Large intestine (tissue), 3 donors: Measurements from ENCODE around the gene PPP1R37. TPM values are rescaled to one million over a fixed set of nuclear protein-coding genes. Genes with fewer than 3 reads are reported as not detected.

Source experiments
- DNase-seq, 2 donors: peaks; one replicate each; pipeline versions ENCODE4 v3.0.0 to v3.0.0-alpha.2; 2013
- H3K27ac ChIP-seq: one replicate; pipeline ENCODE4 v1.5.1; 2013; ENCODE audit warnings: low read length
- H3K27me3 ChIP-seq: 2 replicates; pipeline ENCODE4 v1.6.1; 2013; ENCODE audit warnings: low read length; ENCODE audit not compliant: control insufficient read depth, insufficient read depth
- H3K36me3 ChIP-seq: 2 replicates; pipeline ENCODE4 v1.6.1; 2013; ENCODE audit warnings: low read length; ENCODE audit not compliant: control insufficient read depth, insufficient read depth
- H3K4me1 ChIP-seq: one replicate; pipeline ENCODE4 v1.6.1; 2013; ENCODE audit warnings: low read length; ENCODE audit not compliant: control insufficient read depth, insufficient read depth
- H3K4me3 ChIP-seq: one replicate; pipeline ENCODE4 v1.5.1; 2013; ENCODE audit warnings: low read length
- H3K9me3 ChIP-seq: one replicate; pipeline ENCODE4 v1.6.1; 2013; ENCODE audit warnings: mild to moderate bottlenecking, low read depth, low read length, moderate library complexity; ENCODE audit not compliant: control insufficient read depth
- WGBS: methylation state at CpG from one replicate; pipeline ENCODE4 v1.1.5; 2013; ENCODE audit warnings: low lambda C conversion rate; ENCODE audit not compliant: insufficient coverage; 5-methylcytosine and 5-hydroxymethylcytosine counted together
- polyA plus RNA-seq: library from polyadenylated mRNA; unstranded; fragments of 120-200 nt; gene quantifications from one replicate; pipeline ENCODE4 v1.2.1, GENCODE V29; 2013

Gene PPP1R37
- polyA plus RNA-seq, 1 donor: 40.3 TPM

DNA sequence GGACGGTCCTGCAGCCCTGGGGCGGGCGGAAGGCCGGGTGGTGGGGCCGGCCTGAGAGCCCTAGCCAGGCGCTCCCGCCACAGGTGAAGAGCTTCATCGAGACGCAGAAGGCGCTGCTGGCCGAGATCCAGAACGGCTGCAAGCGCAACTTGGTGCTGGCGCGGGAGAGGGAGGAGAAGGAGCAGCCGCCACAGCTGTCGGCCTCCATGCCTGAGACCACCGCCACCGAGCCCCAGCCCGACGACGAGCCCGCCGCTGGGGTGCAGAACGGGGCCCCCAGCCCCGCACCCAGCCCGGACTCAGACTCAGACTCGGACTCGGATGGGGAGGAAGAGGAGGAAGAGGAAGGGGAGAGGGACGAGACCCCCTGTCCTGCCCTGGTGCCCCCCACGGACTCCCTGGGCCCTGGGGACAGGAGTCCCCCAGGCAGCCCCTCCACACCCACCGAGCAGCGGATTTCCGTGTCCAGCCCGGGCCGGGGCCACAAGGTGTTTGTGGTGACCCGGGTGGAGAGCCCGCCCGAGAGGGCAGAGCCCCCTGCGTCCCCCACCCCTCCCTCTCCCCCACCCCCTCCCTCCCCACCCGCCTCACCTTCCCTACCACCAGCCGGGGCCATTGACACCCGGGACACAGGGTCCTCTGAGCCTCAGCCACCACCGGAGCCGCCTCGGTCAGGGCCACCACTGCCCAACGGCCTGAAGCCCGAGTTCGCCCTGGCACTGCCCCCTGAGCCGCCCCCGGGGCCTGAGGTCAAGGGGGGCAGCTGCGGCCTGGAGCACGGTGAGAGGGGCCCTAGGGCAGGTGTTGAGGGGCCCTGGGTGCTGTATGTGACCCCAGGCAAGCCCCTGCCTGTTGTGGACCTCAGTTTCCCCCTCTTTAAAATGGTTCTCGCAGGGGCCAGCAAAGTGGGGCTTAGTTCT, 52.6 kb downstream of the PPP1R37 start:
- no peak for DNase-seq
- WGBS: no CpG with 5 or more reads among the region's 54 CpGs
- Histone ChIP-seq H3K9me3 (no peaks in the 10 kb centered on the region), H3K27me3 (no peaks in the 10 kb centered on the region), H3K4me3 (no peak overlapping the region), H3K27ac (no peak overlapping the region), H3K36me3 (peaks cover 66% of the 10 kb centered on the region), H3K4me1 (no peaks in the 10 kb centered on the region)

DNA sequence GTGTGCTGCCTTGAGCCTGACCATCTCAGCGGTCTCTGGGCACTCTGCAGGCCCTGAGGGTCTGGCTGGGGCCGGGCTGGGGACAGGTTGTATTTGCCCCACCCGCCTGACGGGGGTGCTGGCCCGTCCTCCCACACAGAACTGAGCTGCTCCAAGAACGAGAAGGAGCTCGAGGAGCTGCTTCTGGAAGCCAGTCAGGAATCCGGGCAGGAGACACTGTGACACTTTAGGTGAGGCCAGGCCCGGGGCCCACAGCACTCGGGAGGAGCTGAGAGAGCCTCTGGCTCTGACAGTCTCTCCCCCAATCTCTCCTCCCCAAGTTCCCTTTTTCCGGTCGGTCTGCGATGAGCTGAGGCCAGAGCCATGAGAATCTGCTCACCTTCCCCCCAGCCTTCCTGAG, 53.3 kb downstream of the PPP1R37 start:
- peaks cover 5% of the 10 kb centered on the region for H3K27me3 ChIP-seq
- H3K27ac ChIP-seq: no peak overlapping the region
- H3K9me3 ChIP-seq: no peaks in the 10 kb centered on the region
- DNase-seq: no peak
- H3K36me3 ChIP-seq: peaks cover 59% of the 10 kb centered on the region
- no peak overlapping the region for H3K4me3 ChIP-seq
- no CpG with 5 or more reads among the region's 13 CpGs for WGBS
- H3K4me1 ChIP-seq: no peaks in the 10 kb centered on the region

DNA sequence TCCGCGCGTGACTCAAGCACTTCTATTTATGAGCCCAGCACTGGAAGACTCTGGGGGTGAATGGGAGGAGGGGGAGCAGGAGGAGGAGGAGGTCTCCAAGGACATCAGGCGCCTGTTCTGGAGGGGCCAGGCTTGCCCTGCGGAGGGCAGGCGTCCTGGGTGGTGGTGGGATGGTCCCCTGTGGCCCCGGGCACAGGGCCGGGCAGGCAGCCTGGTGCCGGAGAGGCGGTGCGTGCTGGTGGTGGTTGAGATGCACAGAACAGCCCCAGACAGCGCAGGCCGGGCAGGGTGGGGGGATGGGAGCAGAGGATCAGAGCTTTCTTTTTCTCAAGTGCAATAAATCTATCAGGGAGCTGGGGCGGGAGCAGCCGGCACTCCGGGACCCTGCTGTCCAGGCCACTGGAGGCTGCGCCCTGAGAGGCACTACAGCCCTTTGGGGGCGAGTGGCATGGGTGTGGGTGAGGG, 53.8 kb downstream of the PPP1R37 start:
- Histone ChIP-seq H3K27me3 (peaks cover 10% of the 10 kb centered on the region), H3K4me3 (no peak overlapping the region), H3K27ac (no peak overlapping the region), H3K36me3 (peaks cover 54% of the 10 kb centered on the region), H3K4me1 (peaks cover 3% of the 10 kb centered on the region), H3K9me3 (peaks cover 4% of the 10 kb centered on the region)
- no peak for DNase-seq
- no CpG with 5 or more reads among the region's 18 CpGs for WGBS

DNA sequence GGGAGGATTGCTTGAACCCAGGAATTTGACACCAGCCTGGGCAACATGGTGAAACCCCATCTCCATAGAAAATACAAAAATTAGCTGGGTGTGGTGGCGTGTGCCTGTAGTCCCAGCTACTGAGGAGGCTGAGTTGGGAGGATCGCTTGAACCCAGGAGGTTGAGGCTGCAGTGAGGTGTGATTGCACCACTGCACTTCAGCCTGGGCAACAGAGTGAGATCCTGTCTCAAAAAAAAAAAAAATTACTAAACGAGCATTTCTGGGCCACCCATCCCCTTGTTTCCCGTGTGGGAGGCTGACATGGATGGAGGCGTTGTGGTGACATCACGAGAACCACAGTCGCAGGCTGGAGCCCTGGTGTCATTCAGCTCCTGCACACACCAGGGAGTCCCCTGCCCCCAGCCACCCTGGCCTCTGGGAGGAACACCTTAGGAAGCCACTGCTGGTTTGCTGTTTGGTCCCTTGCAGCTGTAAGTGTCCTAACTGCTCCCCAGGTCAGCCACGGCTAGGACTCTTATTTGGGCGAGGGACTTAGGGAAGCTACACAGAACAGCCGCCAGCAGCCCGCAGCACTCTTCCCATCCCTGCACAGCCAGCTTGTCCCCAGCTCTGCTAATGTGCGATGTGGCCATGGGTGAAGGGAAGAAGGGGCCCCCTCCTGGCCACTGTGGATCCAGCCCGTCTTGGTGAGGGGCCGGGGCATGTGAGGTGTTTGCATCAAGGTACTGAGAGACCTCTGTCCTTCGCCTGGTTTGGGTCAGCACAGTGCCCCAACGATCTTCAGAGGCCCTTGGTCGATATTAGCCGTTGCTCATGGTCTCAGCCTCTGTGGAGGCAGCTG, 55.1 kb downstream of the PPP1R37 start:
- Histone ChIP-seq H3K4me1 (peaks cover 10% of the 10 kb centered on the region), H3K4me3 (no peak overlapping the region), H3K27me3 (peaks cover 23% of the 10 kb centered on the region), H3K9me3 (peaks cover 12% of the 10 kb centered on the region), H3K36me3 (peaks cover 42% of the 10 kb centered on the region), H3K27ac (no peak overlapping the region)
- 83% methylated on average over 2 of the region's 18 CpGs for WGBS
- DNase-seq: no peak

DNA sequence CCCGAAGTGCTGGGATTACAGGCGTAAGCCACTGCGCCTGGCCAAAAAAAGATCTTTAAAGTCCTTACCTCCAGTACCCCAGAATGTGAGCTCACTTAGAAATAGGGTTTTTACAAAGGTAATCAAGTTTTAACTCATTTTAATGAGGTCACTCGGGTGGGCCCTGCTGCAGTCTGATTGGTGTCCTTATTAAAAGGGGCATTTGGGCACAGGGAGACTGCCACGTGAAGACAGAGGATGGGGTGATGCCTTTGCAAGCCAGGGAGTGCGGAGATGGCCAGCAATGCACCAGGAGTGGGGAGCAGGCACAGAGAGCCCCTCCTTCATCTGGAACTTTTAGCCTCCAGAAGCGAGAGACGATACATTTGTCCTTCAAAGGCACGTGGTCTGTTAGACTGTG, 56.1 kb downstream of the PPP1R37 start:
- Histone ChIP-seq H3K27ac (no peak overlapping the region), H3K9me3 (peaks cover 14% of the 10 kb centered on the region), H3K27me3 (peaks cover 34% of the 10 kb centered on the region), H3K4me1 (peaks cover 20% of the 10 kb centered on the region), H3K36me3 (peaks cover 34% of the 10 kb centered on the region), H3K4me3 (no peak overlapping the region)
- no peak for DNase-seq
- WGBS: no CpG with 5 or more reads among the region's 9 CpGs

DNA sequence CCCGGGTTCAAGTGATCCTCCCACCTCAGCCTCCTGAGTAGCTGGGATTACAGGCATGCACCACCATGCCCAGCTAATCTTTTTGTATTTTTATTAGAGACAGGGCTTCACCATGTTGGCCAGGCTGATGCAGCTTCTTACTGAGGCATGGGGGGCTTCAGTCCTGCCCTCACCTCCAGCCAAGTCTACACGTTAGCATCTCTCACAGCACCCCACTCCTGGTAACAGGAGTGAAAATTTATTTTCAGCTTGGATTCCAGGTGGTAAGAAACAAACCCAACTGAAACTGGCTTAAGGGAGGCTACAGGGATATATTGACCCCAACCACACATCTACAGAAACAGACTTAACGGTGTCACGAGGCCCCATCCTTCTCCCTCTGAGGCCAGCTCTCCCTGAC, 57.2 kb downstream of the PPP1R37 start:
- Histone ChIP-seq H3K9me3 (peaks cover 14% of the 10 kb centered on the region), H3K4me3 (no peak overlapping the region), H3K36me3 (peaks cover 25% of the 10 kb centered on the region), H3K4me1 (peaks cover 25% of the 10 kb centered on the region), H3K27ac (no peak overlapping the region), H3K27me3 (peaks cover 39% of the 10 kb centered on the region)
- DNase-seq: no peak
- WGBS: no CpG with 5 or more reads among the region's 4 CpGs

DNA sequence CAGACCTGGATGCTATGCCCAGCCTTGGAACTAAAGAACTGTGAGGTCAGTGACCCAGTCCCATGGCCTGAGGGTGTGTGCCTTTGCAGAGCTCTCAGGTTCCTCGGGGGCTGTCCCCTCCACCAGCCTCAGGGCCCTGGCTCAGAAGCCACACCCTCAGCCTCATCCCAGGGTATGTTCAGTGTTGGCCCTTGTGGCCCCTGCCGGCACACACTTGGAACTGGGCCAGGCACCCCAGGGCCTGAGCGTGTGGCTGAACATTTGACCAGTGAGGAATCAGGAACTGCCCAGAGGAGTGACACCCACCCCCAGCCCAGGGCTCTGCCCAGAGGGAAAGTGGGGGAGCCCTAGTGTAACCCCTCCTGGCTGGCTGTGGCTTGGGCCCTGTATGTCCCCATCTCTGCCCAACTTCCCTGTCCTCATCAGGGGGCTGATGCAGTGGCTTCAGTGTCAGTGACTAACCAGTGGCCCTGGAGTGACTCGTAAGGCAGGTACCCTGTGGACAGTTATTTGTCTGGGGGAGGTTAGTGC, 57.8 kb downstream of the PPP1R37 start:
- H3K36me3 ChIP-seq: peaks cover 20% of the 10 kb centered on the region
- no peak overlapping the region for H3K27ac ChIP-seq
- peaks cover 25% of the 10 kb centered on the region for H3K4me1 ChIP-seq
- DNase-seq: no peak
- H3K9me3 ChIP-seq: peaks cover 14% of the 10 kb centered on the region
- WGBS: no CpG with 5 or more reads among the region's 4 CpGs
- H3K27me3 ChIP-seq: peaks cover 44% of the 10 kb centered on the region
- no peak overlapping the region for H3K4me3 ChIP-seq

DNA sequence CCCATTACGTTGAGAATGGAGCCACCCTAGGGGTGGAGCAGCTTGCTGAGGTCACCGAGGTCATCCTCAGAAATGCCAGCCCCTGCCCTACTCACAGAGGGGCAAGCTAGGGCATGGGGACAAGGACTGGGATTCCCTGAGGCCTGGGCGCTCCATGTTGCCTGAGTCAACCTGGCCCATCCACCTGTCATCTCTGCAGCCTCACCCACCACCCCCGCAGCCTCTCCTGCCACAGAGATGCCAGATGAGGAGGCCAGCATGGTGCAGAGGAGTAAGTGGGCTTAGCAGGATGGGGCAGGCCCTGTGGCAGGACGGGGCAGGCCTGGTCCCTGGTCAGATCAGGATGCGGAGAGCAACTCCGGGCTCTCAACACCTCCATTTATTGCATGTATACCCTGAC, 58.3 kb downstream of the PPP1R37 start:
- no peak for DNase-seq
- H3K36me3 ChIP-seq: peaks cover 15% of the 10 kb centered on the region
- H3K27me3 ChIP-seq: peaks cover 49% of the 10 kb centered on the region
- H3K4me1 ChIP-seq: peaks cover 25% of the 10 kb centered on the region
- peaks cover 14% of the 10 kb centered on the region for H3K9me3 ChIP-seq
- no CpG with 5 or more reads among the region's 7 CpGs for WGBS
- H3K27ac ChIP-seq: no peak overlapping the region
- H3K4me3 ChIP-seq: no peak overlapping the region

DNA sequence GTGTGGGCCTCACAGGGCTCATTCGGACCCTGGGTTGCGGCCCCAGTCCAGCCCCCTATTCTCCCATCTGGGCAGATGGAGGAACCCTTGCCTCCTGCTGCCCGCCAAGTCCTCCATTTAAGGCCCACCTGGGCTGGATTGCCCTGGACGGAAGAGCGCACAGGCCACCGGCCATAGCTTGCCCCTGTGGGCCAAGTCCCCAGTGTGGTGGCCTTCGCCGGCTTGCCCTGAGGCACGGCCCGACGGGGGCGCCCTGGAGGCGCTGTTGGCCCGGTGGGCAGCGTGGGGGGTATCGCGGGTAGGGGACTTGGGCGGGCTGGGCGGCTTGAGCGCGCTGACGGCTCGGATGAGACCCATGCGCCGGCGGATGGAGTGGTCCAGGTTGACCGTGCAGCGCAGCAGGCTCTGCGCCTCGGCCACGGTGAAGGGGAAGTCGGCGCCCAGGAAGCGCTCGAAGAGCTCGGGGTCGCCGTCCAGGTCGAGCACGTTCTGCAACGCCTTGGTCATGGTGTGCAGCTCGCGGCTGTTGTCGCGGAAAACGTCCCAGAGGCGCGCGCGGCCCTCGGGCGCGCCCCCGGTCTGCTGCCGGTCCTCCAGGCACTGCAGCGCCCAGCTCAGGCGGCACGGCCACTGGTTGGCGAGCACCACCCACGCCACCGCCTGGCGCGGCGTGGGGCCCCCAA, 59.0 kb downstream of the PPP1R37 start:
- peaks cover 25% of the 10 kb centered on the region for H3K4me1 ChIP-seq
- no peak overlapping the region for H3K27ac ChIP-seq
- peaks cover 55% of the 10 kb centered on the region for H3K27me3 ChIP-seq
- no peak for DNase-seq
- WGBS: no CpG with 5 or more reads among the region's 64 CpGs
- H3K4me3 ChIP-seq: no peak overlapping the region
- peaks cover 9% of the 10 kb centered on the region for H3K36me3 ChIP-seq
- H3K9me3 ChIP-seq: peaks cover 14% of the 10 kb centered on the region
